Esophagus (tissue), 2 donors: ENCODE measurements around the gene RAB11FIP4. TPM values are rescaled to one million over a fixed set of nuclear protein-coding genes. Genes with fewer than 3 reads are reported as not detected.
A peak's percentile ranks its signal among the peaks of the same experiment; 100 is the strongest.

Source experiments
- H3K27ac ChIP-seq, 2 donors: one replicate each; pipeline ENCODE4 v1.5.1; 2013; ENCODE audit warnings: low read depth in 2 of 2, mild to moderate bottlenecking in 2 of 2, inconsistent platforms in 1 of 2, low read length in 1 of 2, moderate library complexity in 1 of 2
- H3K27me3 ChIP-seq, 2 donors: one replicate each; pipeline ENCODE4 v1.6.1; 2013; ENCODE audit warnings: low read length in 2 of 2, control low read depth in 1 of 2, mild to moderate bottlenecking in 1 of 2; ENCODE audit not compliant: insufficient read depth in 2 of 2, control insufficient read depth in 1 of 2
- H3K36me3 ChIP-seq, 2 donors: one replicate each; pipeline ENCODE4 v1.6.1; 2013; ENCODE audit warnings: low read length in 1 of 2; ENCODE audit not compliant: control insufficient read depth in 2 of 2, insufficient read depth in 2 of 2
- H3K4me1 ChIP-seq, 2 donors: one replicate each; pipeline ENCODE4 v1.6.1; 2013; ENCODE audit warnings: low read length in 1 of 2; ENCODE audit not compliant: control insufficient read depth in 2 of 2, insufficient read depth in 2 of 2
- H3K4me3 ChIP-seq, 2 donors: one replicate each; pipeline ENCODE4 v1.5.1; 2013; ENCODE audit warnings: low read length in 2 of 2, mild to moderate bottlenecking in 2 of 2, low read depth in 1 of 2, moderate library complexity in 1 of 2
- H3K9me3 ChIP-seq, 2 donors: one replicate each; pipeline ENCODE4 v1.6.1; 2013; ENCODE audit warnings: mild to moderate bottlenecking in 2 of 2, low read depth in 1 of 2, low read length in 1 of 2, moderate library complexity in 1 of 2; ENCODE audit not compliant: control insufficient read depth in 2 of 2, insufficient read depth in 1 of 2
- WGBS, 2 donors: extraction: QIAGEN DNeasy Blood & Tissue Kit; methylation state at CpG; one replicate each; pipeline ENCODE4 v1.1.7; 2013; 5-methylcytosine and 5-hydroxymethylcytosine counted together
- polyA plus RNA-seq, 2 donors: library from polyadenylated mRNA; stranded (reverse); fragments of 200-250 nt; gene quantifications; one replicate each; pipeline ENCODE4 v1.2.3, GENCODE V29; 2013
- donor health status: healthy with polysubstance abuse.
- donor health status: Bipolar disorder and iron deficiency.

The RAB11FIP4 gene
- polyA plus RNA-seq, 2 donors: 5.0 TPM

- Histone ChIP-seq H3K27ac (no peak overlapping the region), H3K27me3 (no peaks in the 10 kb centered on the region), H3K4me3 (no peak overlapping the region), H3K9me3 (no peaks in the 10 kb centered on the region), H3K4me1 (peaks cover 0 to 4% of the 10 kb centered on the region in 2 donors), H3K36me3 (no peaks in the 10 kb centered on the region)
- 73% methylated on average over 4 of the region's 4 CpGs for whole genome bisulfite sequencing, 2 donors
Observed at GRCh38 chr17:31546650-31547049, 155.2 kb downstream of the RAB11FIP4 start.

DNA sequence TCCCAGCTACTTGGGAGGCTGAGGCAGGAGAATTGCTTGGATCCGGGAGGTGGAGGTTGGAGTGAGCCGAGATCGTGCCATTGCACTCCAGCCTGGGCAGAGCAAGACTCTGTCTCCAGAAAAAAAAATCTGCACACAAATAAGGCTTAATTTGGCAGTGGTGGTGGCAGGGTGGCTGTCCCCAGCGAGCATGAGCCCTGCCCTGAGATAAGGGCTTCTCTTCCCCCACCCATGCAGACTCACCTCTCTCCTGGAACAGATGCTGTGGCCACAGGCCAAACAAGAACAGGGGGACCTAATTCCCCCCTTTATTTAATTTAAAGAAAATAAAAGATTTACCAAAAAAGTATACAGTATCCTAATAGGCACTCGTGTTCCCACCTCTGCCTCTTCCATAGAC is 157.2 kb downstream of the RAB11FIP4 start:
- Histone ChIP-seq H3K27ac (peak overlapping the region in 1 of 2 donors; percentile 88), H3K4me3 (peak overlapping the region in 1 of 2 donors; percentile 74), H3K27me3 (no peaks in the 10 kb centered on the region), H3K4me1 (peaks cover 0 to 3% of the 10 kb centered on the region in 2 donors), H3K9me3 (no peaks in the 10 kb centered on the region), H3K36me3 (no peaks in the 10 kb centered on the region)
- 47 to 50% methylated on average over 5 of the region's 5 CpGs for WGBS, 2 donors

- Histone ChIP-seq H3K36me3 (no peaks in the 10 kb centered on the region), H3K27ac (peak overlapping the region; percentile 88 to 93), H3K4me3 (peak overlapping the region; percentile 74 to 97), H3K4me1 (peaks cover 0 to 3% of the 10 kb centered on the region in 2 donors), H3K9me3 (no peaks in the 10 kb centered on the region), H3K27me3 (no peaks in the 10 kb centered on the region)
- 0 to 1% methylated on average over 18 of the region's 18 CpGs for WGBS, 2 donors
Observed at GRCh38 chr17:31549121-31549524, 157.6 kb downstream of the RAB11FIP4 start.

DNA sequence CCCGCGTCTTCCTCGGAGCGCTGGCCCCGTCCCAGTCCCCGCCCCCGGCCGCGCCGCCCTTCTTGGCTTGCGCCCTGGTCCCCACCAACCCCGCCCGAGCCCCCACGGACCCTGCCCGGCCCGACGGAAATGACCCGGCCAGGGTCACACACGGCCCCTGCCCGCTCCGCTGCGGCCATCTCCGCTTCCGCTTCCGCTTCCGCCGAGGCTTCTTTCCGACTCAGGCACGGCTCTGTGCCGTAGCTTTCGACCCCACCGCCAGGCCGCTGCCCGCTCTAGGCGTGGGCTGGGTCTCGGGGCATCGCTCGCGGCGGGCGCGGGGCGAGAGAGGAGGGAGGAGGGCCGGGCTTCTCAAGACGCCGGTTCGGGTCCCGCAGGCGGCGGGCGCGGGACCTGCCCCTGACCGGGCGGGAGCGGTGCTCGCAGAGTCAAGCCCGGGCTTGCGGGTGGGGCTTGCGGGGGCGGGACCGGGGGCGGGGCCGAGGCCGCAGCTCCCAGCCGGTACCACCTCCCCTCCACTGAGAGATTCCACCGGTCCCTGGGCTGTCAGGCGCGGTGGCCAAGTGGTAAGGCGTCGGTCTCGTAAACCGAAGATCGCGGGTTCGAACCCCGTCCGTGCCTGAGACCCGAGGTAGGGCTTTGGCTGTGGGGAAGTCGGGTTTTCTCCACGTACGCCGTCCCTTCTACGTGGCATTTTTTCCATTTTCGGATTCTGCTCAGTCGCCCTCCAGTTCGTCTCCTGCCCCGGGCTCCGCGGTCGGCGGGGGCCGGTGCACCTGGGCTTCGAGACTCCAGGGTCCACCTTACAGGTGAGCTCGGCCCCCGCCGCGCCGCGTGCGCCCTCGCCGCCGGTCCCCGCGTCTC is 158.3 kb downstream of the RAB11FIP4 start:
- H3K4me3 ChIP-seq: peak overlapping the region; percentile 74 to 97
- H3K4me1 ChIP-seq: peaks cover 0 to 3% of the 10 kb centered on the region in 2 donors
- no peaks in the 10 kb centered on the region for H3K9me3 ChIP-seq
- no peaks in the 10 kb centered on the region for H3K27me3 ChIP-seq
- 1% methylated on average over 86 to 105 of the region's 105 CpGs for WGBS, 2 donors
- H3K27ac ChIP-seq: peak overlapping the region; percentile 88 to 93
- no peaks in the 10 kb centered on the region for H3K36me3 ChIP-seq

DNA sequence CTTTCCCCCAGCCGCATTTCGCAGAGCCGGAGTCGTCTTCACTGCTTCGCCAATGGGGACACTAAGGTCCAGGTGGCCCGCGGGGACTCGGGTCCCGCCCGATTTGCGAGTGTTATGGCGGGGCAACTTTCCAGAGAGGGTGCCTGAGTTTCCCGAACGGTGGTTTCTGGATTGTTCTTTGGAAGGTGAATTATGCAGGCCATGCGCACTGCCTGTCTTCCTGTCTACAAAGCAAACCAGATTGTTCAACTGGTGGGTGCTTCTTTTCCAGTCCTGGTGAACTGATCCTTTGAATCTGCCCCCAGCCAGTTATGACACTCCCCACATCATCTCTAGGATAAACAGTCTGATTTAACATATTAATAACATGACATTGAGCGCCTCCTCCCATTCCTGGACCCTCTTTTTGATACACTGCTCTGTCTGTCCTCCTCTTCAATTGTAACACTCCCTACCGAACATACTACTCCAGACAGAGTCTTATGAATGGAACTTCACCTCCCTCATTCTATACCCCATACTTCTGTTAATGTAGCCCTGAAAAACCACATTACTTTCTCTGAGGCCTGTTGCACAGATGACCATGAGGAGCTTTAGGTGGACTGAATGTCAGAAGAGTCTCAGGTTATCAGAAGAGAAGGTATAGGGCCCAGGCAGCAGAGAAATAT is 159.0 kb downstream of the RAB11FIP4 start:
- no peaks in the 10 kb centered on the region for H3K9me3 ChIP-seq
- WGBS, 2 donors: 15 to 19% methylated on average over 17 of the region's 17 CpGs

DNA sequence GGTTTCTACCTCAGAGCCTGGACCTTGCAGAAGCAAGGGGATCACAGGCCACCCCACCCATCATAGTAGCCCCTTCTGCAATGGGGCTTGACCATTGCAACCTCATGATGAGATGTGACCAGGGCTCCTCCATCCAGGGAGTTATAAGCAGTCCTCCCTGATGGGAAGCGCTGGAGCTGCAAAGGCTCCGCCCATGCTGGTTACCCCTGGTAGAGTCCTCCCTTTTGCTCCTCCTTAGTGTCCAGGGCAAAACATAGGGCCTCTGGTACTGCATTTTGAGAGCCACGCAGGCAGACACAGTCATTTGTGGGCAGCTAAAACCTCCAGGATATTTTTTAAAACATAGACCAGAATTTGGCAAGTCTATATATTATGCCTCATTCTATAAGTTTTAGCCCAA is 161.1 kb downstream of the RAB11FIP4 start:
- Histone ChIP-seq H3K27ac (no peak overlapping the region), H3K4me3 (no peak overlapping the region), H3K4me1 (peaks cover 0 to 3% of the 10 kb centered on the region in 2 donors), H3K36me3 (no peaks in the 10 kb centered on the region), H3K27me3 (no peaks in the 10 kb centered on the region), H3K9me3 (no peaks in the 10 kb centered on the region)
- WGBS, 2 donors: 91 to 97% methylated on average over 3 of the region's 3 CpGs

More for the DNA sequence above, 159.0 kb downstream of the RAB11FIP4 start:
- Histone ChIP-seq H3K36me3 (no peaks in the 10 kb centered on the region), H3K27ac (peak overlapping the region in 1 of 2 donors; percentile 56), H3K4me1 (peaks cover 0 to 3% of the 10 kb centered on the region in 2 donors), H3K27me3 (no peaks in the 10 kb centered on the region), H3K4me3 (peak overlapping the region; percentile 74 to 97)

- H3K27ac ChIP-seq: no peak overlapping the region
- WGBS, 2 donors: 75 to 84% methylated on average over 5 of the region's 5 CpGs
- no peaks in the 10 kb centered on the region for H3K27me3 ChIP-seq
- no peaks in the 10 kb centered on the region for H3K9me3 ChIP-seq
- H3K4me3 ChIP-seq: no peak overlapping the region
- H3K36me3 ChIP-seq: no peaks in the 10 kb centered on the region
- peaks cover 0 to 3% of the 10 kb centered on the region in 2 donors for H3K4me1 ChIP-seq
Observed at GRCh38 chr17:31553506-31553905, 162.0 kb downstream of the RAB11FIP4 start.

DNA sequence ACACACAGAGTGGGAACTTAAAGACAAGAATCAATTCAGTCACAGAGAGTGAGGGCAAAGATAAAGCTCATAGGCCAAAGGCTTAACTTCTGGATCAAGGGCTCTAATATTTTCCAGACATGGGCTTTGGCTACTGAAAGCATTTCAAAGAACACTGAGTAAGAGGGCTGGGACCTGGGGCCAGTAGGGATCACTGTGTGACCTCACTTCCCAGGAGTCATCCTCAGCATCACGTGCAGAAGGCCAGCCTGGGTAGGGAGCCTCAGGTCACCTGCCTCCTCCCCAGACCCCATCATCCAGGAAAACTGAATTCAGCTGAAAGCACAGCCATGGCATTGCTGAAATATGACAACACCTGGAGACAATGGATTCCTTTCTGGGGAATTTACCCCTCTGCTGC is 163.5 kb downstream of the RAB11FIP4 start:
- no peaks in the 10 kb centered on the region for H3K9me3 ChIP-seq
- WGBS, 2 donors: 64 to 81% methylated on average over 1 of the region's 1 CpG

DNA sequence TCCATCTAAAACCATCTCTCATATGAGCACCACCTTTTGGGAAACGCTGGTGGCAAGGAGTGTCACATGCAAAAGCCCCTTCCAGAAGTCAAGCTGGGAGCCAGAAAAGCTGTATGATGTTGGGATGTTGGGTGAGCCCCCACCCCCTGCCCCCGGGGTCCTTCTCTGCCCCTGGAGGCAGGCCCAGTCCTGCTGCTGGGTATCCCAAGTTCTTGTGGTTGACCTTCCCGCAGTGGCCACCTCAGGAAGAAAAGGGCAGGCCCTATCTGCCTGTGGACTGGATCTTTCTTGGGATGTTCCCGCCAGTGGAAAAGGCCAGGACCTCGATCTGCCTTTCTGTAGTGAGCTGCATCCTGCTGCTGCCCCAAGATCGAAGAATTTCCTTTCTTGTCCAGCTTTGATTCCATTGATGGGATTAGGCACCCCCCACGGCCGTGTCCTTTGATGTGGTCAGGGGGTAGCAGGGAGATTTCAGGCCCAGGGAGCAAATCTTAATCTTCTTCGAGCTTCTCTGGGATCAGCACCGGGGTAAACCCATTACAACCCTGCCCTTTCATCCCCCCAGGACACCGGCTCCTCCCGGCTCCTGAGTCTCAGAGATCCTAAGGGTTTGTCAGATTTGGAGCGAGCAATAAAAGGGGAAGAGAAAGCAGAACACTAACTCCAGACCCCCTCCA is 165.6 kb downstream of the RAB11FIP4 start:
- no peaks in the 10 kb centered on the region for H3K36me3 ChIP-seq
- no peak overlapping the region for H3K4me3 ChIP-seq
- no peaks in the 10 kb centered on the region for H3K9me3 ChIP-seq
- 81 to 85% methylated on average over 13 of the region's 13 CpGs for WGBS, 2 donors
- H3K27ac ChIP-seq: no peak overlapping the region
- peaks cover 3 to 9% of the 10 kb centered on the region in 2 donors for H3K4me1 ChIP-seq
- no peaks in the 10 kb centered on the region for H3K27me3 ChIP-seq

More for the DNA sequence above, 163.5 kb downstream of the RAB11FIP4 start:
- no peak overlapping the region for H3K27ac ChIP-seq
- H3K4me3 ChIP-seq: no peak overlapping the region
- no peaks in the 10 kb centered on the region for H3K27me3 ChIP-seq
- H3K36me3 ChIP-seq: no peaks in the 10 kb centered on the region
- H3K4me1 ChIP-seq: no peaks in the 10 kb centered on the region
